ENCODE results near the gene KCNT2.
"Not testable (repeated sequence)": the region's sequence is repeated elsewhere in the genome, so short reads cannot be mapped to it uniquely, and the experiment has no call there.

The KCNT2 gene

GRCh38 chr1:196306421-196306820 lies 301.8 kb downstream of the KCNT2 start:
- DNase-seq: no peak

GRCh38 chr1:196305216-196305615 lies 303.0 kb downstream of the KCNT2 start:
- no peak for DNase-seq

- no peak for DNase-seq
Measured at GRCh38 chr1:196302981-196303380, 305.3 kb downstream of the KCNT2 start.

GRCh38 chr1:196302420-196302819 lies 305.8 kb downstream of the KCNT2 start:
- DNase-seq: no peak

- no peak for DNase-seq
Measured at GRCh38 chr1:196295766-196296165, 312.5 kb downstream of the KCNT2 start.

GRCh38 chr1:196278816-196279215 lies 329.4 kb downstream of the KCNT2 start:
- no peak for DNase-seq

GRCh38 chr1:196277860-196278259 lies 330.4 kb downstream of the KCNT2 start:
- no peak for DNase-seq

- no peak for DNase-seq
Measured at GRCh38 chr1:196271212-196271947, 336.9 kb downstream of the KCNT2 start.

- DNase-seq: not testable (repeated sequence)
Measured at GRCh38 chr1:196263086-196263485, 345.2 kb downstream of the KCNT2 start.

- no peak for DNase-seq
Measured at GRCh38 chr1:196260270-196260669, 348.0 kb downstream of the KCNT2 start.

- DNase-seq: no peak
Measured at GRCh38 chr1:196259316-196259715, 348.9 kb downstream of the KCNT2 start.

- no peak for DNase-seq
Measured at GRCh38 chr1:196255762-196256161, 352.5 kb downstream of the KCNT2 start.

- DNase-seq: no peak
Measured at GRCh38 chr1:196229546-196229945, 378.7 kb downstream of the KCNT2 start.

- DNase-seq: no peak
Measured at GRCh38 chr1:196214866-196215265, 393.4 kb downstream of the KCNT2 start.

- DNase-seq: no peak
Measured at GRCh38 chr1:196209983-196210382, 398.3 kb downstream of the KCNT2 start.

GRCh38 chr1:196209265-196209664 lies 399.0 kb downstream of the KCNT2 start:
- DNase-seq: no peak

GRCh38 chr1:196207612-196208217 lies 400.5 kb downstream of the KCNT2 start:
- DNase-seq: no peak

GRCh38 chr1:196205882-196206281 lies 402.4 kb downstream of the KCNT2 start:
- DNase-seq: no peak

- no peak for DNase-seq
Measured at GRCh38 chr1:196196486-196196885, 411.8 kb downstream of the KCNT2 start.

- no peak for DNase-seq
Measured at GRCh38 chr1:196193896-196194559, 414.2 kb downstream of the KCNT2 start.

GRCh38 chr1:196183941-196184340 lies 424.3 kb downstream of the KCNT2 start:
- no peak for DNase-seq

GRCh38 chr1:196181594-196181878 lies 426.7 kb downstream of the KCNT2 start:
- no peak for DNase-seq

GRCh38 chr1:196180847-196181593 lies 427.2 kb downstream of the KCNT2 start:
- no peak for DNase-seq
